NCI-H2081 treated with DMSO at 0.1 percent for 48 hours (cell line): ENCODE measurements around the gene MUCL3.
A peak's percentile ranks its signal among the peaks of the same experiment; 100 is the strongest.
"Not testable (repeated sequence)": the region's sequence is repeated elsewhere in the genome, so short reads cannot be mapped to it uniquely, and the experiment has no call there.

Experiments used
- DNase-seq: peaks from one replicate; lab custom pipeline; 2025; lab: John Stamatoyannopoulos, UW

MUCL3 gene

DNA sequence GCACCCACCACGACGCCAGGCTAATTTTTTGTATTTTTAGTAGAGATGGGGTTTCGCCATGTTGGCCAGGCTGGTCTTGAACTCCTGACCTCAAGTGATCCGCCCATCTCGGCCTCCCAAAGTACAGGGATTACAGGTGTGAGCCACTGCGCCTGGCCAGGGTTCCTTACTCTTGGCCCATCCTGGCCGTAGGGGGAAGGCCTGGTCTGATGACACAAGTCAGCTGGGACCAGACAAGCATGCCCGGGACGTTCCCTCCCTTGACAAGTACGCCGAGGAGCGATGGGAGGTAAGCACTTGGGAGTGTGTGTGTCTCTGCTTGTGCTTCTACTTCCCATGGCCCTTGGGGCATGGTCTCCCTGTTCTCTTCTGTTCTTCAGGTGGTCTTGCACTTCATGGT lies 30.3 kb upstream of the MUCL3 start:
- not testable (repeated sequence) for DNase-seq

DNA sequence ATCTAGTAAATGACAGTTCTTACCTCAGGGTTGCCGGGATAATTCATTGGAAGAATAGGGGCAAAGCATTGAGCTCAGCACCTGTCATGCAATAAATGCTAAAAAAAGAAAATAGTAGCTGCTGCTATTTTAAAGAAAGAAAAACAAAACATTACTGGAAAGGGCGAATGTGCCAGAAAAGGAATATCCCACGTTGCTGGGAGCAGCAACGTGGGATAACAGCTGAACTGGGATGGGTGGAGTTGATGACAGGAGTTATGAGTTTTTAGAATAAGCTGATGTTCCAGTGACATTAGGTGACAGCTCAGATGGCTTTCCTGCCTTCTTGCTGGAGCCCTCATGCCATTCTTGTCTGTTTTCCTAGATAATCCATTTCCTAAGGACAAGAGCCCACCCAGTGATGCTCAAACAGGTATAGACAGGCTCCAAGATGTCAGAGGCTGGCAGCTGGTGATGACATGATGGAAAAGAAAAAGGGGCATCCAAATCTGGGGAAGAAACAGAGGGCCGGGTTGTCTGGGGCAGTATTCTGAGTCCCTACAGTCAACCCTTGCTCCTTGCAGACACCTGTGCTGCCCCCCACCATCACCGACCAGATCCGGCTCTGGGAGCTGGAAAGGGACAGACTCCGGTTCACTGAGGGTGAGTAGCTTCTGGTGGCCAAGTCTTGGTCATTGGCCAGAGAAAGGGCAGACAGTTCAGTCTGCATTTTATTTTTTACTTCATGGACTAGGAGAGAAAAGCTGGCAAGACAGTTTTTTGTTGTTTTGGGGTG lies 27.8 kb upstream of the MUCL3 start:
- no peak for DNase-seq

DNA sequence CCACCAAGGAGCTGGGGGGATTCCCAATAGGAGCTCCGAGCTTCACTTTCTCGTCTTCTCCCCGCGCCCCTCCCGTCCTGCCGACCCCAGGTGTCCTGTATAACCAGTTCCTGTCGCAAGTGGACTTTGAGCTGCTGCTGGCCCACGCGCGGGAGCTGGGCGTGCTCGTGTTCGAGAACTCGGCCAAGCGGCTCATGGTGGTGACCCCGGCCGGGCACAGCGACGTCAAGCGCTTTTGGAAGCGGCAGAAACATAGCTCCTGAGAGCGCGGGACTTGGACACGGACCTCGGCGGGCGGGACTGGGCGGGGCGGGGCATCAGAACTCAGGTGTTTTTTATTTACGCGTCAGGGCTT lies 27.1 kb upstream of the MUCL3 start:
- DNase-seq = no peak

DNA sequence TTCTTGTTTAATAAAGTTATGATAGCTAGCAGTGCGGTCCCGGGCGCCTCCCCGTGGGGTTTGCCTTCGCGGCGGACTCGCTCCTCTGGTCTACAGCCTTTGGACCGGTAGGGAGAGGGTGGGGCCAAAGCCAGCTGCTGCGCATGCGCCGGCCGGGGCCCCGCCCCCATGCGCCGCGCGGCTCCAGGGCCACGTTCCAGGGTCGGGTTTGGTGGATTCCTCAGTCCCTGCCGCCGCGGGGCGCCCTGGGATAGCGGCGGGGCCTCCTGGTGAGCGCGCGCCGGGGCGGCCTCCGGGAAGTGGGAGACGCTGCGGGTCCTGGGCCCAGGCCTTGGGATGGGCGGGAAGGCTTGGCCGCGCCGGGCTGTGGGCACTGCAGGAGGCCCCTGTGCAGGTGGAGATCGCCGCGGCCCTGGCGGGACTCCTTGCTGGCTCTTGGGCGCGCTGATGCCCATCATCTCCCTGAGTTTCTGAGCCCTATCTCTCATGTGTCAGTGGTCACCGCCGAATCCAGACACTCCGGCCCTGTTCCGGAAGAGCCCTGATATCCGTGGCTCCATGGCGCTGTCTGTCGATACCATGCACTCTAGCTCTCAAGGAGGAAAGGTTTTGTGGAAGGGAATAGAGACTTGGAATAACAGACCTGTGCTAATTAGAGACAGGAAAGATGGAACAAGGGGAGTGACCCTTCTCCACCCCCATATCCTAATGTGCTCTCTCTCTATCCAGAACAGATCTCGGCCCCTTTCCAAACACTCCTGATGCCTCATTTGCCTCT lies 26.5 kb upstream of the MUCL3 start, which contains the start of gene VARS2:
VARS2 (plus strand) TSS at position 163 of the 778 bp plus-strand sequence; CDS start at position 762, 599 bp downstream.
- DNase-seq = peak; percentile 47

DNA sequence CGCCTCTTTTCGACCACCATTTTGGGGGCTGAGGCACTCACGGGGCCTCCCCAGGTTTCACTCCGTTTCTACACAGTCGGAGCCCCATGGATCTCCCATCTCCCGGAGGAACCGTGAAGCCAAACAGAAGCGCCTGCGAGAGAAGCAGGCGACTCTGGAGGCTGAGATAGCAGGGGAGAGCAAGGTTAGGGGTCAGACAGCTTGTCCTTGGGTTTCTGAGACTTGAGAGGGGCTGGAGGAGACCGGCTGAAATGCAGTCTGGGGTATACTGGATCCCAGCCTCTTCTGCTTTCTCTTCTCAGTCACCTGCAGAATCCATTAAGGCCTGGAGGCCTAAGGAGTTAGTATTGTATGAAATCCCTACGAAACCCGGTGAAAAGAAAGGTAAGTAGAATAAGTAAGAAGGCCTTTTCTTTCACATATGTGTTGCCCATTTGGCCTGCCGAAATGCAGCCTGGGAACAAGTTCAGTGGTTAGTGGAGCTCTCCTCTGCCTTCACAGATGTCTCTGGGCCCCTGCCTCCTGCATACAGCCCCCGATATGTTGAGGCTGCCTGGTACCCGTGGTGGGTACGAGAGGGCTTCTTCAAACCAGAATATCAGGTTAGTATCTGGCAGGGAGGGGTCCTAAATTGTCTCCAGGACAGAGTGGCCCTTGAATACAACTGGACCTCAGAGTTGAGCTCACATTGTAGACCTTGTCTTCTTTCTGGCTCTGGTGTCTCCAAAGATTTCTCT lies 25.8 kb upstream of the MUCL3 start:
- no peak for DNase-seq

DNA sequence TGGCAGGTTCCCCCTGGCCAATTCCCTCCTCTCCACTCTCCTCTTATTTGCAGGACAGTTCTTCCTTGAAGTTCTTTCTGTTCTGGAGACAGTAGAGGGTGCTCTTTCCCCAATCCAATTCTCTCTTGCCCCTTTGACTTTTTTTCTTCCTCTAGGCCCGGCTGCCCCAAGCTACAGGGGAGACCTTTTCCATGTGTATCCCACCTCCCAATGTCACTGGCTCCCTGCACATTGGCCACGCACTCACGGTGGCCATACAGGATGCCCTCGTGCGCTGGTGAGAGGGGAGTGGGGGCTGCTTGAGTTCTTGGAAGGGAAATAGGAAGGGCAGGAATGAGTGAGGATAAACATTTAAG lies 25.2 kb upstream of the MUCL3 start:
- DNase-seq = no peak

DNA sequence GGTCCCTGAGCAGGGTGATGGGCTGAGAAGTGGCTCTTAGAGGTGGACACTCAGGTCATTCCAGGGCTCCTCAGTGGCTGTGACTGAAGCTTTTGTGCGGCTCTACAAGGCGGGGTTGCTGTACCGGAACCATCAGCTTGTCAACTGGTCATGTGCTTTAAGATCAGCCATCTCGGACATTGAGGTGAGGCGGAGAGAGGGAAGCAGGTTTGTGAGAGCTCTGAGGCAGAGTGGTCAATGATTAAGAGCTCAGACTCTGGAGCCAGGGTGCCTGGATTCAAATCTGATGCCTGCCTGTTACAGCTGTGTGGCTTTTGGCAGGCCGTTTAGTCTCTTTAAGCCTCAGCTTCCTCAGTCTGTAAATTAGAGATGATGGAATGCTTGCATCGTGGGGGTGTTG lies 23.7 kb upstream of the MUCL3 start:
- DNase-seq = no peak

DNA sequence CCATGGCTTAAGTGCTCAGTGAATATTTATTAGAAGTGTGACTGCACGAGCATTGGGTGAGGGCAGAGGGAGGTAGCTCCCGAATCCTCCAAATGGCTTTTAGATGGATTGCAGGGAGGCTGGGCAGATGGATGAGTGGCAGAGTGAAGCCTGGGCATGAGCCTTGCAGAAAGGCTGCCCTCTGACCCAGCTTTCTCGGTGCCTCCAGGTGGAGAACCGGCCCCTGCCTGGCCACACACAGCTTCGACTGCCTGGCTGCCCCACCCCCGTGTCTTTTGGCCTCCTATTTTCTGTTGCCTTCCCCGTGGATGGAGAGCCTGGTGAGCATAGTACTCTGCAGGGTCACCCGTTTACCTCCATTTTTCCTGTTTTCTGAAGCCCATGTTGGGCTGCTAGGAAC lies 23.3 kb upstream of the MUCL3 start:
- DNase-seq = no peak

DNA sequence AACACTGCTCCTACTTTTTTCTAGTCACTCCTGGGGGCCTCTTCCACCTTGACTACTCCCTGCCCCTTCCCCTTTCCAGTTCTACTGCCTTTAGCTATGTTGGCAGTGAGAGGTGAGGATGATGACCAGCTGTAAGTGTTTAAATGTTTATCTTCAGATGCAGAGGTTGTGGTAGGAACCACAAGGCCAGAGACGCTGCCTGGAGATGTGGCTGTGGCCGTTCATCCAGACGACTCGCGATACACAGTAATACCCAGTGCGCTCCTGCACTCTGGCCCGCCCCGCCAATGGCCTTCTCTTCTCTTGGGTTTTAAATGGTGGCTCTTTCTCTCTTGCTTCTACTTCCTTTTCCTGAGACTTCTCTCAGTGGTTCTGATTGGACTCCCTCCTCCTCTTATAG lies 22.1 kb upstream of the MUCL3 start:
- no peak for DNase-seq

DNA sequence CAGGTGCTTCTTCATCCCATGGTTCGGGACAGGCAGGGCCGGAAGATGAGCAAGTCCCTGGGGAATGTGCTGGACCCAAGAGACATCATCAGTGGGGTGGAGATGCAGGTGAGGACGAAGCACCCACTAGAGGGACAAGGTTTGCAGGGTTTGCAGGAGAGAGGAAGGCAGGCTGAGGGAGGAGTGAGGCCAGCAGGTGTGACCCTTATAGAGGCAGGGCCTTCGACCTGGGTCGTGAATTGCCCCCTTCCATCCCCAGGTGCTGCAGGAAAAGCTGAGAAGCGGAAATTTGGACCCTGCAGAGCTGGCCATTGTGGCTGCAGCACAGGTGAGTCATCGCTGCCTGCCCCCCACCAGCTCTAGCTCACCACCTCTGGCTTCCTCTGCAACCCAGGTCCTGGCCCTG lies 18.3 kb upstream of the MUCL3 start:
- DNase-seq = no peak

DNA sequence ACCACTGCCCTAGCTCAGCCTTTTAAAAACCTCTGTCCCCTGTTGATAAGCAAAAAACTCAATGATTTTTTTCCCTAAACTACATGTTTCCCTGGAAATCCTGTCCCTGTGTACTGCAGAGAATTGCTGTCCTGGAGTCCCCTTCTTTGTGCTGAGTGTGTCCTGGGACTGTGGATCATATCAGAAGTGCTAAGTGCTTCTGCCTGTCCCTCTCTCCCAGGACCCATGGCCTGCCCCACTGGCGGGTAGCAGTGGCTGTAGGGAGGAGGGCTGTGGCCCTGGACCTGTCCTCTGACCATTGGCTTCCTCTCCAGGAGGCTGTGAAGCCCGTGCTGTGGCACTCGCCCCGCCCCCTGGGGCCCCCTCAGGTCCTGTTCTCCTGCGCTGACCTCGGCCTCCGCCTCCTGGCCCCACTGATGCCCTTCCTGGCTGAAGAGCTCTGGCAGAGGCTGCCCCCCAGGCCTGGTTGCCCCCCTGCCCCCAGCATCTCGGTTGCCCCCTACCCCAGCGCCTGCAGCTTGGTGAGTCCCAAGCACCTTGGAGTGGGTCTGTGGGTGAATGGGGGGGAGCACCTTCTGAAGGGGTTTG lies 16.6 kb upstream of the MUCL3 start:
- DNase-seq = not testable (repeated sequence)

DNA sequence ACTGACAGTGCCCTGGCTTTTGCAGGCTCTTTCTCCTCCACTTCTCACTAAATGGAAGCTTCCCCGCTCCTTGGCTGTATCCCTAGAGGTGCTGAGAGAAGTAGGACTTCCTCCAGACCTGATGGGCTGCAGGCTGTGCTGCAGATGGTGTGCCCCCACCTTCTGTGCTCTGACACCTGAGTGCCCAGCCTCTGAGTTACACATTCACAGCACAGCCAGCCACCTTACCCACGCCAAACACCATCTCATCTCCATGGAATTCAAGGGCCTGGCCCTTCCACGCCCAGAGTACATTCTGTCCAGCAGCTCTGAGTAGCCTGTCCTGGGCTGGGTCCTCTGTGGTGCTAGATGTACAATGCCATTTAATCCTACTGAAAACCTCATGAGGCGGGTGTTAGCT lies 14.1 kb upstream of the MUCL3 start:
- DNase-seq = no peak

DNA sequence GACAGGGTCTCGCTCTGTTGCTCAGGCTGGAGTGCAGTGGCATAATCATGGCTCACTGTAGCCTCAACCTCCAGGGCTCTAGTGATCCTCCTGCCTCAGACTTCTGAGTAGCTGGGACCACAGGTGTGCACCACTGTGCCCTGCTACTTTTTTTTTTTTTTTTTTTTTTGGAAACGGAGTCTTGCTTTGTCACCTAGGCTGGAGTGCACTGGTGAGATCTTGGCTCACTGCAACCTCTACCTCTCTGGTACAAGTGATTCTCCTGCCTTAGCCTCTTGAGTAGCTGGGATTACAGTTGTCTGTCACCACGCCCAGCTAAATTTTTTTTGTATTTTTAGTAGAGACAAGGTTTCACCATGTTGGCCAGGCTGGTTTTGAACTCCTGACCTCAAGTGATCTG lies 13.7 kb upstream of the MUCL3 start:
- DNase-seq = not testable (repeated sequence)

DNA sequence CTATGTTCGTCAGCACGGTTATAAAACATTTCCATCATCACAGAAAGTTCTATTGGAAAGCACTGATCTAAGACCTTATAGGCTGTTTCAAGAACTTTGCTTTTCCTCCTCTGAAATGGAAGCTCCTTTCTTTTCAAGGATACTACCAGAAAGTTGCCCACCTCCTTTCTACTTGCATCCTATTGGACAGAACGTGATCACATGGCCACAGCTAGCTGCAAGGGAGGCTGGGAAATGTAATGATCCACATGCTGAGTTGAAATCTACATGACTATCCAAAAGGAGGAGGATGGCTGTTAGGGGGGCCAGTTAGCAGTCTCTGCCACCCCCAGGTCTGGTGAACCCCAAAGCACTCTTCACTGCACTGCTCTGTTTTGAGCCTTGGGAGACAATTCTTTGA lies 12.1 kb upstream of the MUCL3 start:
- DNase-seq = no peak

DNA sequence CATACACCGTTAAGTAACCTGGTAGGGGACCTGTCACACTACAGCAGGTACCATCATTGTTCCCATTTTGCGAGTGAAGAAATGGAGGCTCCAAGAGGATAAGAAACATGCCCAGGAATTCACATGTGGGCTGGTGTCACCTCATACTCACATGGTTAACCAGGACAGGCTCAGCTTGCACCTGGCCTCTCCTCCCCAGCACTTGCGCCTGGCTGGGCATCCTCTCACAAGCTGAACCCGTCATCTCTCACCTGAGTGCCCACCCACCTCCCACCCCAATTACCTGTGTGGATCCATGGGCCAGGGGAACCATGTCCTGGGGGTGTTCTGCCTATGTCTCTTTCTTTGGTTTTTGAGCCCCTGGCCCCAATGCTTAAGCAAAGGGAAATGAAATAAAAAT lies 10.3 kb upstream of the MUCL3 start:
- DNase-seq = no peak

DNA sequence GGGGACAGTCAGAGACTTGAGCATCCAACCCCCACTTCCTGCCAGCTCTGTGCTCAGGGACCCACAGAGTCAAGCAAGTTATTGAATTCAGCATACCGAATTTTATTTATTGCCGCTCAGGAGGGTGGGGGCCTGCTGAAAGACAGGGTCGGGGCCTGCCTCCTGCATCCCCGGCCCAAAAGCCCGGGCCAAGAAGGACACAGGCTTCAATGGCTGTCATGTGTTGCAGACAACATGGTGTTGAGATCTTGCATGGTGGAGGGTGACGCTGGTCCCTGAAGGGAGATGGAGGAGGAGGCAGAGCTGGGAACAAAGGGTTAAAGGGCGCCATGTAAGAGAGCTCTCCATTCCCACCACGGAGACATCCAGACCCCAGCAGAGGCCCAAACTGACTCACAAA lies 9.5 kb upstream of the MUCL3 start:
- DNase-seq = no peak

DNA sequence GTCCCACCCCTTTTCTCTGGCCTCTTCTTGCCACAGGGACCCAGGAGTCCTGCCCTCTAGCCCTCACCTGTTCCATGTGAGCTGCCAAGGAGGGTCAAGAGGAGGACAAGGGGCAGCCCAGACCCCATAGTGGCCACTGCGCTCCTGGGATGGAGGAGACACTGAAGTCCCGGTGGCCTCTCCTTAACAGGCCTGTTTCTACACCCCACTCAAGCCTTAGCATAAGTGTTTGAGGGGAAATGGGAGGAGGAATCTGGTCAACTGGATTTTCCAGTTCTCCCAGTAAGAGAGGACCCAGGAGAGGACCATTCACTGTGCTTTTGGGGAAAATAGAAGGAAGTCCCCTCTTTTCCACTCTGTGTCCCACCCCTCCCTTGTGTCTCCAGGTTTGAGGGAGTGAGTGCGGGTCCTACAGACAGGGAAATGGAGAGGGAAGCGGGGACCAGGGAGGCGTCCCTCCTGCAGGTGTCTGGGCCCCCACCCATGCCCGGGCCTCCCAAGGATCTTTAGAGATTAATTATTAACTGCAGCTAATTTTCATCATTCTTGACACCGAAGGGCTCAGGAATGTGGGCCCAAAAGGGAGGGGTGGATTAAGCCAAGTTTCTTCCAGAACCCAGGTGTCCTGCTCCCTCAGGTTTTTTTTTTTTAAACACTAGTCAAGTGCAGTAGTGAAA lies 8.7 kb upstream of the MUCL3 start, which contains the start of gene SFTA2:
SFTA2 (minus strand) TSS at position 202 of the 677 bp plus-strand sequence; CDS start at position 128, 74 bp downstream.
- DNase-seq = no peak

DNA sequence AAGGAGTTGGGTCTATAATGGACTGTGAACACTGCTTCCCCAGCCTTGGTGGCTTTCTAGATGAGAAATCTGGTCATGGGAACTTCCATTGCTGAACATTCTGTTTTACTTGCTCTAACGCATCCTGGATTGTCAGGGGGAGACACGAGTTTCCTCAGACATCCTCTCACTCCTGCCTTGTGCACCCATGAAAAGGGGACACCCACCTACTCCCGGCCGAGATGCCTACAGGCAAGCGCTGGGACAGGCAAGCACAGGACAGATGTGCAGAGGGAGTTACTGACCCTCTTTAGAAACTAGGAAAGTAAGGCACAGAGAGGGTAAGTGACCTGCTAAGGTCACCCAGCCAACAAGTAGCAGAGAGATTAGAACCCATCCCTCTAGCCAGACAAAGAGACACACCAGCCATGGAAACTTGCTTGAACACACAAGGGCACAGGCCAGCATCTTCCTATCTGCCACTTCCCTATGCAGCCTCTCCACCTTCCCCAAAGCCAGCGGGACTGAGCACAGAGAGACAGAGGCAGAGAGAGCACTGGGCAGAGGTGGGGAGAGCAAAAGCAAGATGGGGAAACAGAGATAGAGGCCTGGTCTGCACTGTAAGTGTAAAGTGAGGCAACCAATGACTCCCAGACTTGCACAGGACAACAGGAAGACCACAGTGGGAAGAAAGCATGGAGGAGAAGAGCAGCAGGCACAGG lies 8.0 kb upstream of the MUCL3 start:
- DNase-seq = no peak

DNA sequence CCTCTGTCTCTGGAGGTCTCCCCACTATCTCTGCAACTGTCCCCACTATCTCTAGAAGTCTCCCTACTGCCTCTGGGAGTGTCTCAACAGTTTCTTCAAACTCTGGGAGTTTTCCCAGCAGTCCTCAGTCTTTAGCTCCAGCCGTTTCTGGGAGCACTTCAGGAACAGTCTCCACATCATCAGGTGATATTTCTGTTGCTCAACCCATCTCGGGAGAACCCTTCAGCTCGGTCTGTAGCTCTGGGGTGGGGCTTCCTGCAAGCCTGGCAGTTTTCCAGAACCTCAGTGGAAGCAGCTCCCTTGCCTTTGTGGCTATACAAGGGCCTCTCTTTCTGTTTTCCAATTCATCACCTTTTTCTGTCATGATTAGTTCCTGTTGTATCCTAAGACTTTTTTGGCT lies 5.8 kb upstream of the MUCL3 start:
- DNase-seq = no peak

DNA sequence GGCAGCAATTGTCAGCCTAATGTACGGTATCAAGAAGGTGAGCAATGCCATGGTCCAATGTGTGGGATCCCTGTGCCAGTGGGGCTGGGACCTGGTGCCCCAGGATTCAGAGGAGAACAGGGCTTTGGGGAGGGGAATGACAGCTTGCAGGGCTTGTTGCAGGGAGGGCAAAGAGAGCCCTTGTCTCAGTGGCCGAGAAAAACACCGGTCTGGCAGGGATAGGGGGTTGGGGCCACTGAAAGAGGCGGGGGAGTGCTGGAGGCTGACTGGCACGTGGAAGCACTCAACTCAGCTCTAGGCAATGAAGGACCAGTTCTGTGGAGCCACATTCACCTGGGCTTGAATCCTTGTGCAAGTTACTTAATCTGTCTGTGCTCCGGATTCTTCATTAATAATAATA lies 3.5 kb upstream of the MUCL3 start:
- no peak for DNase-seq

DNA sequence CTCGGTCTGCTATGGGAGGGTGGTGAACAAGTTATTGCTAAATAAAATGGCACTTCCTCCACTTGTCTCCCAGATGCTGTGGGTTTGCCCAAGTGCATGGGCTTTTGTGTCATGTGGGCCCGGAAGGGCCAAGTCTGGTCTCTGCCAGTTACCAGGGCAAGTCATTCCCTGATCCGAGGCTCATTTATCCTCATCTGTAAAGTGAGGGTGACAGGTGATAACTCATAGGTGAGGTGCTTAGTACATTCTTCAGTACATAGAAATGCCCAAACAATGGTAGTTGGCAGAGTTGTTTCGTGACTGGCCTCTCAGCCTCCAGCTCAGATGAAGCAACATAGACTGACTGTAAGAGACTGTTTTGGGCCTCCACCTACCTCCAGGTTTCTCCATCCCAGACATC lies 2.0 kb upstream of the MUCL3 start:
- DNase-seq = no peak
